Stimulated activated CD4-positive, alpha-beta T cell treated with anti-CD3 and anti-CD28 coated beads, Interleukin-4, amount 100 ng/mL, for 24 hours (primary cell): ENCODE data around the gene CINP.
"Not testable (repeated sequence)": the region's sequence is repeated elsewhere in the genome, so short reads cannot be mapped to it uniquely, and the experiment has no call there.

Source experiments
- DNase-seq: peaks from one replicate; pipeline ENCODE4 v3.0.0-alpha.2; 2020

CINP gene

DNA sequence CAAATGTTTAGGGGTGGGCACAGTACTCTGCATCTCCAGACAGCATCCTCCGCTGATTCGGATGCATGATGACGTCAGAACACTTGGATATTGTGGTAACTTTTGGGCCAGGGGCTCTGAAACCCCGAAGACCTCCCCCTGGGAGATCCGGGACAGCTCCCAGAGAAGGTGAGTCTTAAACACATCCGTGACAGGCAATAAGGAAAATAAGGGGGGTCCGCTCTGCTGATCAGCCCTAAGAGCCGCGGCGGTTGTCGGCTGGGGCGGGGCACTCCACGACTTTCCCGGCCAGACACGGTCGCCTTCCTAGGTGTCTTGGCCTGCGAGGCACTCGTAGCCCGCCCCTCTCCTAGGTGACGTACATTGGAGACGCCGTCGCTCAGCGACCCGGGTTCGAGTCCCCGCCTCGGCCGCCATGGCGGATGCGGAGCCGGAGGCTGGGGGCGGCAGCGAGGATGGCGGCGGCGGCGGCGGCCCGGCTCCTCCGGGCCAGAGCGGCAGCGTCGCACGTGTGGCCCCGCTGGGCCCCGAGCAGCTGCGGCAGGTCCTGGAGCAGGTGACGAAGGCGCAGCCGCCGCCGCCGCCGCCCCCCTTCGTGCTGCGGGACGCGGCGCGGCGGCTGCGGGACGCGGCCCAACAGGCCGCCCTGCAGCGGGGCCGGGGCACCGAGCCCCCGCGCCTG lies 43.2 kb downstream of the CINP start, which contains the start of gene ZNF839:
Gene ZNF839, plus strand, starts transcription at position 396 of the 682 bp plus-strand sequence. Its CDS starts 20 bp downstream, at position 416.
- DNase-seq = peak; percentile 96

GRCh38 chr14:102318781-102319276 lies 43.9 kb downstream of the CINP start:
- no peak for DNase-seq

DNA sequence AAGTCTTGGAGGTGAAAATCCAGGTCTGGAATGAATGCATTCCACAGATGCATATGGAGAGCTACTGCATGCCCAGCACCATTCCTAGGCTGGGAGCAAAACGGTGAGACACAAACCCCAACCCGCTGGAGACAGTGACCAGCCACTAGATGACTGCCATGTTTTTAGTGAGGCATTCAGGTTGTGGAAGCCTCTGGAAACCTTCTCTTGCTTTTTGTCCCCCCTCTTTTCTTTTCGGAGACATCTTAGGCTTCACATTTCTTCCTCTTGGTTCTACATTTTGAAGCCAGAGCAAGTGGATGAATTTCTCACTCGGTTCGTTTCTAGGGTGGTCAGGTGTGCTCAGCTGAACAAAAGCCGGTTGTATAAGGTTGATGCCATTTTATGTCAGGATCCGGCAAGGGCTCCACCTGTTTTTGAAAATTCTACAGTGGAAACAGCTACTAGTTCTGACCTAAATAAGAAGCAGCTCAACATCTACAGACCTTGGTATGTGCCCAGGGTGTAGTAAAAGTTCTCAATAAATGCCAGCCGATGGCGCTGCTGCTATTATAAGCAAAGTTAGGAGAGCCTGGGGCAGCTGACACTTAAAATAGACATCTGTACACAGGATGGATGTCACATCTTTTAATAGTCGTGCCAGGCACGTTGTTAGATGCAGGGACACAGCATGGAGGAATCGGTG lies 45.0 kb downstream of the CINP start:
- DNase-seq = no peak

- DNase-seq = peak; percentile 94
Observed at GRCh38 chr14:102316743-102317563, 45.7 kb downstream of the CINP start.

GRCh38 chr14:102316338-102316742 lies 46.4 kb downstream of the CINP start:
- peak; percentile 28 for DNase-seq

GRCh38 chr14:102315121-102315520 lies 47.6 kb downstream of the CINP start:
- no peak for DNase-seq

- DNase-seq = peak; percentile 83
Observed at GRCh38 chr14:102314242-102315011, 48.3 kb downstream of the CINP start.

DNA sequence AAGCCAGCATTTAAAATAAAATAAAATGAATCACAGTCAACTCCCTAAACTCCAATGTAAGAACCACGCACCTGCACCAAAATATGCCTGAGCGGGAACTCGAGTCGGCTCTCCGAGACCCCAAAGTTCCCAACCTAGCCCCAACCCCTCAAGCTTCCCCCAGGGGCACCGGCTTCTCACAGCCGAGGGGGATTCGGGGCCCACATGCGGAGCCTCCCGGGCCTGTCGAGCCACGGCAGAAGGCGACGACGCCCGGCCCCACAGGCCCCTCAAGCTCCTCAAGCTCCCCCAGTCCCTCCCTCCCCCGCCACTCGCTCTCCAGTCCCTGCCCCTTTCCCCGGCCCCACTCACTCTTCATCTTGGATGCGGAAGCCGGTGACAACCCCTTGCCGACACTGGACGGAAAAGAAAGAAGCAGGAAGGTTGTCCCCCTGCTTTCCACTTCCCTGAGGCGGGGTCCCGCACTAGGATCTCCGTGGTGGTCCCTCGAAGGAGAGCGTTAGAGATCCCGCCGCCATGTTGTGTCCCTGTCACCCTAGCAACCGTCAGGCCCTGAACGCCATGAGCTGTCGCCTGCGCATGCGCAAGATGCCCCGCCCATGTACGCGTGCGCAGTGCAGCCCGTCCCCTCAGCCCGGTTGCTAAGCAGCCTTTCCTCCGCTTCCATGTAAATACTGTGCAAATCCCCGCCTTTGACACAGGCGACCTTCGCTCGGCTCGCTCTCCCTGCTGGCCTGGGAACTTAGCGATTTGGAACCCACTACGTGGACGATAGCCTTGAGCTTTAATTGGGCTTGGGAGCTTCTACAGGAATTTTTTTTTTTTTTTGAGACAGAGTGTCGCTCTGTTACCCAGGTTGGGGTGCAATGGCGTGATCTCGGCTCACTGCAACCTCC lies 57.8 kb downstream of the CINP start, which contains the start of gene MOK:
Gene MOK, minus strand, starts transcription at position 554 of the 896 bp plus-strand sequence. Its CDS starts 196 bp downstream, at position 358.
- DNase-seq = peak; percentile 97

GRCh38 chr14:102303664-102304063 lies 59.0 kb downstream of the CINP start:
- DNase-seq = no peak

GRCh38 chr14:102298303-102299070 lies 64.2 kb downstream of the CINP start:
- DNase-seq = not testable (repeated sequence)
